ENCODE data around the gene OR7D4. TPM values are rescaled to one million over a fixed set of nuclear protein-coding genes. Genes with fewer than 3 reads are reported as not detected.

The OR7D4 gene
- not detected in 2 replicates for polyA plus RNA-seq (2011; rRNA removed)
- not detected in 2 replicates for polyA plus RNA-seq (2012; cell fraction: cytosol; rRNA removed)
- polyA plus RNA-seq (2012; cell fraction: nucleus; rRNA removed): not detected in 2 replicates
- polyA plus RNA-seq (2017; fragmentation: RNase III; extraction: RNeasy Plus Mini Kit Qiagen cat#74134 plus additional on column Dnase treatment): not detected in 3 replicates
- polyA minus RNA-seq (2011; rRNA and poly(A)+ RNA removed): not detected in 2 replicates

DNA sequence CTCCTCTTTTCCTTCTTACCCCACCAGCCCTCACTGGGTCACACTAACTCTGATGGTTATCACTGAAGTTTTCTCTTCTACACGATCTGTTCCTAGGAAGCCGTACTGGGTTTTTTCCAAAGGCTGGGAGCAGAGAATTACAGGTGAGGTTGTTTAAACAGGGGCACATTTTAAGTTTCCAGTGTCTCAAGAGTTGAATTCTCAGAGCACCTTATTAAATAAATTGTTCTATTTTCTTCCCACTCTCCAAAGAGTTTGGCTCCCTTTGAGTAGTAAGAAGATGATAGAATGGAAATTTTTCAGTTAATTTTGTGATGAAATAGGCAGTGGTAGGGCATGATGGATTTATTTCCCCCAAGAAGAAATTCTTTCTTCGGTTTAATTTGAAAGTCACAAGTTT, at the start of gene OR7D4:
Gene OR7D4 (minus strand): TSS at position 101 of the 400 bp plus-strand sequence. CDS start 4,752 bp downstream, outside the sequence.
- no peaks in the 10 kb centered on the region for H3K4me1 ChIP-seq
- no peaks in the 10 kb centered on the region; the same call in 2 of the 3 replicates for H3K9me3 ChIP-seq
- ChIA-PET POLR2A (no interaction called here), CTCF (no interaction called here)
- ATAC-seq: no peak
- H3K4me2 ChIP-seq: no peak within 1 kb of the TSS
- no peak within 1 kb of the TSS for H3K4me3 ChIP-seq
- FAIRE-seq: no peak
- WGBS (ENCODE audit: missing lambda C conversion rate): 8% methylated on average over 3 of the region's 3 CpGs
- TF ChIP-seq CHD2 (IDR thresholded peaks at IDR 0.05; ENCODE audit: low read length, partially characterized antibody) (no peak), ZFP36 (IDR thresholded peaks at IDR 0.05; ENCODE audit: borderline replicate concordance, partially characterized antibody) (no peak)
- H3K27ac ChIP-seq: no peak within 1 kb of the TSS
- DNase-seq (ENCODE audit: low read depth in 1 of 2, low spot score in 1 of 2): no peak

DNA sequence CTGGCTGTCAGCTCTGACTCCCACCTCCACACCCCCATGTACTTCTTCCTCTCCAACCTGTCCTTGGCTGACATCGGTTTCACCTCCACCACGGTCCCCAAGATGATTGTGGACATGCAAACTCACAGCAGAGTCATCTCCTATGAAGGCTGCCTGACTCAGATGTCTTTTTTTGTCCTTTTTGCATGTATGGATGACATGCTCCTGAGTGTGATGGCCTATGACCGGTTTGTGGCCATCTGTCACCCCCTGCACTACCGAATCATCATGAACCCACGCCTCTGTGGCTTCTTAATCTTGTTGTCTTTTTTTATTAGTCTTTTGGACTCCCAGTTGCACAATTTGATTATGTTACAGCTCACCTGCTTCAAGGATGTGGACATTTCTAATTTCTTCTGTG, 31.8 kb upstream of the OR7D4 start:
- POLR2A ChIA-PET: no interaction called here
- WGBS (ENCODE audit: missing lambda C conversion rate): 0% methylated on average over 5 of the region's 5 CpGs

DNA sequence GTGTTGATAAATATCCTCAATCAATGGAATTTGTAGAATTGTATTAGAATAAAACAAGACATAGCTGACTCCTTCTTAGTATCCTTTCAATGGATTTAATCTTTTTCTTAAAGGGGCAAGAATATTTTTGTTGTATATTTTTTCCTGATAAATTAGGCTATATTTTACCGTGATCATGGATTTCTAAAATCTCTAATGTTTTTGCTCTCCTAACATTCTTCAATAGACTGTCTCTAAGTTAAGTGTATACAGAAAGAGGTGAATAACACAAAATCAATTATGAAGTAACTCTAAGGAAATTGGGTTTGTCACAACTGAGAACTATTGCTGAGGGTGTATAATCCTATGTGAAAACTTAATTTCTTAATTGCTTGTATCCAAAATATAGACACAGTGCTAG, 31.2 kb upstream of the OR7D4 start, which contains the start of gene OR7E24:
Gene OR7E24 (plus strand): TSS at position 301 of the 400 bp plus-strand sequence. CDS start 114 bp downstream, outside the sequence.
- WGBS (ENCODE audit: missing lambda C conversion rate): 2% methylated on average over 1 of the region's 1 CpG
- Histone ChIP-seq H3K4me2 (no peak within 1 kb of the TSS), H3K9me3 (no peaks in the 10 kb centered on the region), H3K27ac (no peak within 1 kb of the TSS), H3K4me1 (no peaks in the 10 kb centered on the region), H3K4me3 (no peak within 1 kb of the TSS)
- DNase-seq (ENCODE audit: low read depth in 1 of 2, low spot score in 1 of 2) (no peak), ATAC-seq (no peak), FAIRE-seq (no peak)
- TF ChIP-seq RARB (CRISPR knock-in tag; IDR thresholded peaks at IDR 0.05): no peak
- TF ChIP-seq, protein P1, sequence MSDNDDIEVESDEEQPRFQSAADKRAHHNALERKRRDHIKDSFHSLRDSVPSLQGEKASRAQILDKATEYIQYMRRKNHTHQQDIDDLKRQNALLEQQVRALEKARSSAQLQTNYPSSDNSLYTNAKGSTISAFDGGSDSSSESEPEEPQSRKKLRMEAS (IDR thresholded peaks at IDR 0.05): no peak
- no peak for TF ChIP-seq KDM5A (IDR thresholded peaks at IDR 0.05)
- TF ChIP-seq RFX5 (IDR thresholded peaks at IDR 0.05): no peak
- no peak for TF ChIP-seq PHF8 (IDR thresholded peaks at IDR 0.05; ENCODE audit: borderline replicate concordance, low read depth)
- TF ChIP-seq TFCP2L1 (CRISPR knock-in tag; IDR thresholded peaks at IDR 0.05): no peak
- no peak for TF ChIP-seq HDAC2 (IDR thresholded peaks at IDR 0.05)
- TF ChIP-seq HOXA7 (CRISPR knock-in tag; IDR thresholded peaks at IDR 0.05): no peak
- TF ChIP-seq, protein P2, sequence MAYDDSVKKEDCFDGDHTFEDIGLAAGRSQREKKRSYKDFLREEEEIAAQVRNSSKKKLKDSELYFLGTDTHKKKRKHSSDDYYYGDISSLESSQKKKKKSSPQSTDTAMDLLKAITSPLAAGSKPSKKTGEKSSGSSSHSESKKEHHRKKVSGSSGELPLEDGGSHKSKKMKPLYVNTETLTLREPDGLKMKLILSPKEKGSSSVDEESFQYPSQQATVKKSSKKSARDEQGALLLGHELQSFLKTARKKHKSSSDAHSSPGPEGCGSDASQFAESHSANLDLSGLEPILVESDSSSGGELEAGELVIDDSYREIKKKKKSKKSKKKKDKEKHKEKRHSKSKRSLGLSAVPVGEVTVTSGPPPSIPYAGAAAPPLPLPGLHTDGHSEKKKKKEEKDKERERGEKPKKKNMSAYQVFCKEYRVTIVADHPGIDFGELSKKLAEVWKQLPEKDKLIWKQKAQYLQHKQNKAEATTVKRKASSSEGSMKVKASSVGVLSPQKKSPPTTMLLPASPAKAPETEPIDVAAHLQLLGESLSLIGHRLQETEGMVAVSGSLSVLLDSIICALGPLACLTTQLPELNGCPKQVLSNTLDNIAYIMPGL (CRISPR knock-in tag; IDR thresholded peaks at IDR 0.05; ENCODE audit: borderline replicate concordance): no peak
- no peak for TF ChIP-seq ZSCAN20 (CRISPR knock-in tag; IDR thresholded peaks at IDR 0.05)
- no peak for TF ChIP-seq FOSL2 (IDR thresholded peaks at IDR 0.05)
- TF ChIP-seq FOSL2 (CRISPR knock-in tag; IDR thresholded peaks at IDR 0.05): no peak
- TF ChIP-seq, protein P3, sequence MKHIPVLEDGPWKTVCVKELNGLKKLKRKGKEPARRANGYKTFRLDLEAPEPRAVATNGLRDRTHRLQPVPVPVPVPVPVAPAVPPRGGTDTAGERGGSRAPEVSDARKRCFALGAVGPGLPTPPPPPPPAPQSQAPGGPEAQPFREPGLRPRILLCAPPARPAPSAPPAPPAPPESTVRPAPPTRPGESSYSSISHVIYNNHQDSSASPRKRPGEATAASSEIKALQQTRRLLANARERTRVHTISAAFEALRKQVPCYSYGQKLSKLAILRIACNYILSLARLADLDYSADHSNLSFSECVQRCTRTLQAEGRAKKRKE (CRISPR knock-in tag; IDR thresholded peaks at IDR 0.05; ENCODE audit: low read depth): no peak
- no peak for TF ChIP-seq RCOR1 (IDR thresholded peaks at IDR 0.05; ENCODE audit: low read depth, low read length)
- no peak for TF ChIP-seq ZFP36 (IDR thresholded peaks at IDR 0.05; ENCODE audit: borderline replicate concordance, partially characterized antibody)
- no peak for TF ChIP-seq NPAS2 (CRISPR knock-in tag; IDR thresholded peaks at IDR 0.05; ENCODE audit: borderline replicate concordance)
- ChIA-PET POLR2A (no interaction called here), CTCF (no interaction called here)

More for the DNA sequence above, 31.8 kb upstream of the OR7D4 start:
- peaks cover 2% of the 10 kb centered on the region; the same call in 1 of the 3 replicates for H3K9me3 ChIP-seq
- ATAC-seq (no peak), DNase-seq (ENCODE audit: low read depth in 1 of 2, low spot score in 1 of 2) (no peak), FAIRE-seq (no peak)
- TF ChIP-seq EHF (CRISPR knock-in tag; IDR thresholded peaks at IDR 0.05) (no peak), POLR2A (IDR thresholded peaks at IDR 0.05; ENCODE audit: low read length) (no peak), SREBF2 (IDR thresholded peaks at IDR 0.05) (no peak)
- no peak overlapping the region for H3K27ac ChIP-seq
- H3K4me1 ChIP-seq: no peaks in the 10 kb centered on the region
- H3K4me2 ChIP-seq: no peak overlapping the region
- no peak overlapping the region for H3K4me3 ChIP-seq
- CTCF ChIA-PET: no interaction called here
